WERI-Rb-1 (cell line): ENCODE measurements around the gene LRRC52.
"Not testable (repeated sequence)": the region's sequence is repeated elsewhere in the genome, so short reads cannot be mapped to it uniquely, and the experiment has no call there.

Experiments
- DNase-seq: peaks from one replicate; pipeline ENCODE4 v3.0.0-alpha.2; 2020
- H3K27ac ChIP-seq: fragments of 250-450 bp; sonication (Bioruptor Pico); 2 replicates; pipeline ENCODE4 v1.5.1; 2020; ENCODE audit warnings: mild to moderate bottlenecking, moderate library complexity
- H3K27me3 ChIP-seq: fragments of 250-450 bp; sonication (Bioruptor Pico); 2 replicates; pipeline ENCODE4 v1.5.1; 2021; ENCODE audit warnings: mild to moderate bottlenecking, low read depth, moderate library complexity; ENCODE audit not compliant: insufficient read depth, severe bottlenecking
- H3K36me3 ChIP-seq: fragments of 250-450 bp; sonication (Bioruptor Pico); 2 replicates; pipeline ENCODE4 v1.5.1; 2020; ENCODE audit warnings: mild to moderate bottlenecking, moderate library complexity
- H3K4me3 ChIP-seq: 2 replicates; pipeline ENCODE4 v1.5.1; 2011; ENCODE audit warnings: low read depth, mild to moderate bottlenecking, control low read depth, low read length
- H3K9me3 ChIP-seq: fragments of 250-450 bp; sonication (Bioruptor Pico); 2 replicates; pipeline ENCODE4 v1.5.1; 2021; ENCODE audit warnings: mild to moderate bottlenecking, moderate library complexity; ENCODE audit not compliant: severe bottlenecking
- CTCF ChIP-seq: IDR thresholded peaks from 2 replicates; pipeline ENCODE4 v1.5.1; 2011; ENCODE audit warnings: low read depth, mild to moderate bottlenecking, control low read depth, inconsistent platforms, low read length

LRRC52 gene

DNA sequence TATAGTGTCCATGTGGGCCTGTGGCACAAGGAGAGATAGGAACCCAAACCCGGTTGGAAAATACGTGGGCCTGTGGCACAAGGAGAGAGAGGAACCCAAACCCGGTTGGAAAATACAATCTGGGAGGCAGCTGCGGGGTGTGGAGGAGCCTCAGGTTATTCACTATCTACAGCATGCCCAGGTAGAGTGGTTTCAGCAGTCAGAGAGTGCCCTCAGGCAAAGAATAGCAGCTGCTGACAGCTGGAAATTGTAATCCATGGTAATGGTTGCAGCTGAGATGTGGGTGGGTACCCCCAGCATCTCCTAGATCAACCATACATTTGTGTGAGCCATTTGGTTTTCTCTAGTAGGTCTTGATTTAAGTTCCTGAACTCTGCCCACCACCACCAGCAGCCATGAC, 61.4 kb downstream of the LRRC52 start:
- Histone ChIP-seq H3K27me3 (no peaks in the 10 kb centered on the region), H3K4me3 (no peak overlapping the region), H3K9me3 (no peaks in the 10 kb centered on the region), H3K27ac (no peak overlapping the region), H3K36me3 (no peaks in the 10 kb centered on the region)
- no peak for TF ChIP-seq CTCF
- no peak for DNase-seq

GRCh38 chr1:165606676-165607075, 62.9 kb downstream of the LRRC52 start:
- H3K4me3 ChIP-seq, H3K27ac ChIP-seq, DNase-seq, H3K36me3 ChIP-seq, H3K9me3 ChIP-seq, H3K27me3 ChIP-seq: not testable (repeated sequence)

- H3K9me3 ChIP-seq = no peaks in the 10 kb centered on the region
- H3K36me3 ChIP-seq = no peaks in the 10 kb centered on the region
- no peak for DNase-seq
- H3K27ac ChIP-seq = no peak overlapping the region
- H3K4me3 ChIP-seq = no peak overlapping the region
- no peaks in the 10 kb centered on the region for H3K27me3 ChIP-seq
- TF ChIP-seq CTCF = no peak
These were observed 67.1 kb downstream of the LRRC52 start for GRCh38 chr1:165610866-165611265.

DNA sequence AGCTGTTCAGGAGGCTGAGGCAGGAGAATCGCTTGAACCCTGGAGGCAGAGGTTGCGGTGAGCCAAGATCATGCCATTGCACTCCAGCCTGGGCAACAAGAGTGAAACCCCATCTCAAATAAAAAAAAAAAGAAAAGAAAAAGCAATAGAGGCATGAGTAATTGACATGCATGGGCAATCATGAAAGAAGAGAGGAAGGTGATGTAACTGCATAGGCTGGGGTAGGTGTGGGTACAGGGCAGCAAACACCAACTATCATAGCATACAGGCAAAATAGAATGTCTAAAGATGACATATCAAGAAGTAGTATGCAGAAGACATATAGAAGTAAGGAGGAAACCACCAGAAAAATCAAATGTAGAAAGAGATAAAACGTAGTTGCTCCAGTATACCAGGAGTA, 68.3 kb downstream of the LRRC52 start:
- DNase-seq = no peak
- Histone ChIP-seq H3K27ac (no peak overlapping the region), H3K4me3 (no peak overlapping the region), H3K36me3 (no peaks in the 10 kb centered on the region), H3K27me3 (no peaks in the 10 kb centered on the region), H3K9me3 (no peaks in the 10 kb centered on the region)
- TF ChIP-seq CTCF = no peak
